Natural killer cell (primary cell): ENCODE data around the gene SURF1. TPM values are rescaled to one million over a fixed set of nuclear protein-coding genes. Genes with fewer than 3 reads are reported as not detected.
"Not testable (repeated sequence)": the region's sequence is repeated elsewhere in the genome, so short reads cannot be mapped to it uniquely, and the experiment has no call there.

Experiments used
- ATAC-seq, 3 donors: fragments of 150-1000 bp in 2 of 3; fragments of 200-7000 bp in 1 of 3; cut with Tn5 transposase; 1 replicate in 1 of 3; 2 replicates in 2 of 3; pipeline ENCODE4 v1.10.0; 2021; ENCODE audit warnings: mild to moderate bottlenecking in 2 of 3, moderate library complexity in 2 of 3
- DNase-seq, 2 donors: peaks; one replicate each; pipeline versions ENCODE4 v3.0.0 to v3.0.0-alpha.2; 2013 to 2021; ENCODE audit warnings: mixed read lengths in 1 of 2
- H3K27ac ChIP-seq: one replicate; pipeline ENCODE4 v1.5.1; 2013; ENCODE audit warnings: mild to moderate bottlenecking, low read length
- H3K27me3 ChIP-seq: one replicate; pipeline ENCODE4 v1.6.1; 2013; ENCODE audit warnings: low read length; ENCODE audit not compliant: control insufficient read depth, insufficient read depth
- H3K36me3 ChIP-seq: one replicate; pipeline ENCODE4 v1.6.1; 2013; ENCODE audit warnings: low read length; ENCODE audit not compliant: control insufficient read depth, insufficient read depth
- H3K4me1 ChIP-seq: one replicate; pipeline ENCODE4 v1.6.1; 2013; ENCODE audit warnings: low read length; ENCODE audit not compliant: control insufficient read depth, insufficient read depth
- H3K4me3 ChIP-seq: one replicate; pipeline ENCODE4 v1.5.1; 2013; ENCODE audit warnings: low read length
- H3K9me3 ChIP-seq: one replicate; pipeline ENCODE4 v1.6.1; 2013; ENCODE audit warnings: low read length; ENCODE audit not compliant: control insufficient read depth, insufficient read depth
- H3K27ac Mint-ChIP-seq, 2 donors: one replicate each; pipeline ENCODE4 v1.8.0; 2022; ENCODE audit warnings: mild to moderate bottlenecking in 2 of 2, mixed read lengths in 2 of 2, moderate library complexity in 1 of 2
- H3K27me3 Mint-ChIP-seq, 2 donors: one replicate each; pipeline ENCODE4 v1.8.0; 2022; ENCODE audit warnings: low read depth in 2 of 2, mixed read lengths in 2 of 2
- H3K36me3 Mint-ChIP-seq: one replicate; pipeline ENCODE4 v1.8.0; 2022; ENCODE audit warnings: mixed read lengths
- H3K4me1 Mint-ChIP-seq, 2 donors: one replicate each; pipeline ENCODE4 v1.8.0; 2022; ENCODE audit warnings: mixed read lengths in 2 of 2
- H3K4me3 Mint-ChIP-seq: one replicate; pipeline ENCODE4 v1.8.0; 2022; ENCODE audit warnings: mild to moderate bottlenecking, moderate library complexity, mixed read lengths
- H3K9me3 Mint-ChIP-seq, 2 donors: one replicate each; pipeline ENCODE4 v1.8.0; 2022; ENCODE audit warnings: mixed read lengths in 2 of 2
- CTCF ChIP-seq: fragments of 200-600 bp; IDR thresholded peaks from one replicate; pipeline ENCODE4 v1.8.0; 2022; ENCODE audit warnings: antibody characterized with exemption
- WGBS: methylation state at CpG from one replicate; pipeline ENCODE4 v1.1.7; 2013; ENCODE audit warnings: missing lambda C conversion rate; ENCODE audit not compliant: insufficient coverage; 5-methylcytosine and 5-hydroxymethylcytosine counted together
- intact Hi-C: fragments of 100-400 bp; cut with micrococcal nuclease; formaldehyde crosslinking; loops from one replicate; pipeline ENCODE4 v1.14.2; 2022
- total RNA-seq, 4 donors: library from RNA; stranded (reverse); fragments of 120-200 nt in 1 of 4; gene quantifications; one replicate each; pipeline versions ENCODE4 v1.2.3 to v1.2.4, GENCODE V29; 2013 to 2022

Gene SURF1
- total RNA-seq, 3 donors from 2014 or later (not counting 1 experiment from before 2014, with no cell fraction given), result 35.6 to 44.4 (median 37.2) TPM

DNA sequence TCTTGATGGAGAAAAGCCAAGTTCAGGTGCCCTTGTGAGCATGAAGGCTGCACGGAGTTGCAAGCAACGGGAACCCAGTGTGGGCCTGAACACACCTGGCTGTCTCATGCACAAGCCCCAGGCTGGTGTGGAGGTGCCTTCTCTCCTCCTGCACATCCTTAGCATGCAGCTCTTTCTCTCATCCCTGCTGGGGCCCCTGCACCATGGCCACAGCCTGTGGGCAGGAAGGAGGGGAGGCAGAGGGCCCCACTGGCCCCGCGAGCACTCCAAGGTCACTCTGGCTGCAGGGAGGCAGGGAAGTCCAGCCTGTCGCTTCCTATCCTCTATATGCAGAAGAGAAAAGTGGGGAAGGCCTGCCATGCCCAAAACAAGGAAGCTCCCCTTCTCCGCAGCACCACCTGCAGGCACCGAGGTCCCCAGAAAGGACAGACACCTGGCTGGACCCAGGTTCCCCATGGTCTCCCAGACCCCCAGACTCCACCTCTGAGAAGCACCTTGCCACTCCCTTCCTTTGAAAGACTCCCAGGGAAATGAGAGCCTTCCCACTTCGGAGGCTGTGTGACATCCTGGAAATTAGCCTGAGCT, 38.5 kb upstream of the SURF1 start:
- H3K4me3 ChIP-seq, result no peak overlapping the region
- Mint-ChIP-seq H3K4me3 (no peak overlapping the region), H3K9me3 (no peaks in the 10 kb centered on the region), H3K36me3 (no peaks in the 10 kb centered on the region), H3K4me1 (no peaks in the 10 kb centered on the region), H3K27me3 (peaks cover 0 to 8% of the 10 kb centered on the region in 2 donors), H3K27ac (no peak overlapping the region)
- WGBS, result 34% methylated on average over 8 of the region's 8 CpGs
- no peak for DNase-seq
- TF ChIP-seq CTCF, result no peak
- H3K36me3 ChIP-seq, result no peaks in the 10 kb centered on the region
- no peak overlapping the region for H3K27ac ChIP-seq
- ATAC-seq, result no peak
- intact Hi-C loops, result no loop called here
- H3K4me1 ChIP-seq, result no peaks in the 10 kb centered on the region
- H3K9me3 ChIP-seq, result no peaks in the 10 kb centered on the region
- H3K27me3 ChIP-seq, result no peaks in the 10 kb centered on the region

DNA sequence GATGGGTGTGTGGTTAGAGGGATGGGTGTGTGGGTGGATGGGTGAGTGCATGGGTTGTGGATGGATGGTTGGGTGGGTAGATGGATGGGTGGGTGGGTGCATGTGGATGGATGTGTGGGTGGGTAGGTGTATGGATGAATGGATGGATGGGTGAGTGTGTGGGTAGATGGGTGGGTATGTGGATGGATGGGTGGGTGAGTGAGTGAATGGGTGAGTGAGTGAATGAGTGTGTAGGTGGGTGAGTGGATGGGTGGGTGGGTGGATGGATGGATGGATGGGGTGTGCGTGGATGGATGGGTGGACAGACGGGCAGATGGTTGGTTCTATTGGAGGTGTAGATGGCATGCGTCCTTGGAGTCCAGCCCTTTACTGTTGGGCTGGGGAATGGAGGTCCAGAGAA, 37.1 kb upstream of the SURF1 start:
- Mint-ChIP-seq H3K4me1 (no peaks in the 10 kb centered on the region), H3K27me3 (peaks cover 0 to 11% of the 10 kb centered on the region in 2 donors), H3K9me3 (no peaks in the 10 kb centered on the region), H3K36me3 (no peaks in the 10 kb centered on the region), H3K4me3 (no peak overlapping the region), H3K27ac (no peak overlapping the region)
- Histone ChIP-seq H3K4me1 (no peaks in the 10 kb centered on the region), H3K27ac (no peak overlapping the region), H3K27me3 (no peaks in the 10 kb centered on the region), H3K9me3 (no peaks in the 10 kb centered on the region), H3K4me3 (no peak overlapping the region), H3K36me3 (no peaks in the 10 kb centered on the region)
- DNase-seq, result no peak
- no peak for ATAC-seq
- no peak for TF ChIP-seq CTCF
- 91% methylated on average over 3 of the region's 3 CpGs for WGBS
- intact Hi-C loops, result no loop called here

DNA sequence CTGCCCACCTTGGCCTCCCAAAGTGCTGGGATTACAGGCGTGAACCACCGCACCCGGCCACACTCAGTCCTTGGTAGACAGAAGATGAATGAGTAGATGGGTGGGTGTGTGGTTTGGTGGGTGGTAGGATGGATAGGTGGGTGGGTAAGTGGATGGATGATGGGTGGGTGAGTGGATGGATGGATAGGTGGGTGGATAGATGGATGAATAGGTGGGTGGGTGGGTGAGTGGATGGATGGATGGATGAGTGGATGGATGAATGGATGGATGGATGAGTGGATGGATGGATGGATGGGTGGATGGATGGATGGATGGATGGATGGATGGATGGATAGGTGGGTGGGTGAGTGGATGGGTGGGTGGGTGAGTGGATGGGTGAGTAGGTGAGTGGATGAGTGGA, 36.0 kb upstream of the SURF1 start:
- H3K9me3 ChIP-seq, H3K9me3 Mint-ChIP-seq, H3K27me3 ChIP-seq, H3K36me3 ChIP-seq, H3K4me3 ChIP-seq, H3K4me1 ChIP-seq, H3K27ac Mint-ChIP-seq, intact Hi-C loops, ATAC-seq, H3K4me3 Mint-ChIP-seq, H3K27ac ChIP-seq, H3K4me1 Mint-ChIP-seq, DNase-seq, H3K36me3 Mint-ChIP-seq: not testable (repeated sequence)
- WGBS, result 94% methylated on average over 3 of the region's 3 CpGs
- H3K27me3 Mint-ChIP-seq, result peaks cover 0 to 11% of the 10 kb centered on the region in 2 donors

- H3K4me3 ChIP-seq, H3K36me3 ChIP-seq, H3K27me3 ChIP-seq, intact Hi-C loops, H3K36me3 Mint-ChIP-seq, H3K4me1 ChIP-seq, H3K27ac ChIP-seq, H3K9me3 Mint-ChIP-seq, DNase-seq, H3K27ac Mint-ChIP-seq, ATAC-seq, H3K4me3 Mint-ChIP-seq, H3K9me3 ChIP-seq, H3K4me1 Mint-ChIP-seq: not testable (repeated sequence)
- peaks cover 0 to 11% of the 10 kb centered on the region in 2 donors for H3K27me3 Mint-ChIP-seq
- no CpG with 5 or more reads among the region's 4 CpGs for WGBS
These were observed 35.2 kb upstream of the SURF1 start for GRCh38 chr9:133391449-133391848.
